IMR-90 (cell line): Measurements from ENCODE around the gene ADCY1. TPM values are rescaled to one million over a fixed set of nuclear protein-coding genes. Genes with fewer than 3 reads are reported as not detected.

Source experiments
- ATAC-seq: fragments of 200-7000 bp; cut with Tn5 transposase; 2 replicates; pipeline ENCODE4 v1.9.1; 2020; ENCODE audit warnings: low read depth, mild to moderate bottlenecking, moderate library complexity
- BruUV-seq: library from RNA; stranded (reverse); fragments of 400-500 nt; replicated peaks from 2 replicates; lab custom pipeline; 2021; lab: Mats Ljungman, UMichigan
- CTCF ChIA-PET: fragments of 300-600 bp; formaldehyde crosslinking; extraction: SDS; loops from one replicate; lab custom pipeline; 2021; ENCODE audit warnings: antibody characterized with exemption; lab: Yijun Ruan, JAX
- POLR2A ChIA-PET: fragments of 300-600 bp; sonication (Branson Sonifier 250); formaldehyde crosslinking; loops from one replicate; lab custom pipeline; 2022; ENCODE audit warnings: antibody characterized with exemption; ENCODE audit not compliant: unreplicated experiment; lab: Charles Lee
- DNase-seq: peaks from one replicate; pipeline ENCODE4 v3.0.0; 2013
- H2AFZ ChIP-seq: replicated peaks from 2 replicates; pipeline ENCODE3; 2013; ENCODE audit warnings: low read length, mild to moderate bottlenecking; ENCODE audit not compliant: poor library complexity
- H2AK5ac ChIP-seq: 2 replicates; pipeline ENCODE4 v1.6.1; 2013; ENCODE audit warnings: low read depth, low read length, inconsistent platforms
- H2AK9ac ChIP-seq: replicated peaks from 2 replicates; pipeline ENCODE3; 2013; ENCODE audit warnings: mild to moderate bottlenecking, low read depth, low read length, moderate library complexity; ENCODE audit not compliant: poor library complexity
- H2BK120ac ChIP-seq: 2 replicates; pipeline ENCODE4 v1.6.1; 2013; ENCODE audit warnings: low read depth, low read length, inconsistent platforms
- H2BK15ac ChIP-seq: 3 replicates; pipeline ENCODE4 v1.6.1; 2013; ENCODE audit warnings: low read depth, low read length, inconsistent platforms
- H2BK20ac ChIP-seq: 2 replicates; pipeline ENCODE4 v1.6.1; 2013; ENCODE audit warnings: low read depth, mild to moderate bottlenecking, inconsistent platforms, low read length, moderate library complexity
- H2BK5ac ChIP-seq: 2 replicates; pipeline ENCODE4 v1.6.1; 2013; ENCODE audit warnings: mild to moderate bottlenecking, low read depth, low read length, inconsistent platforms; ENCODE audit not compliant: poor library complexity, severe bottlenecking
- H3K14ac ChIP-seq: replicated peaks from 2 replicates; pipeline ENCODE4 v1.6.1; 2013; ENCODE audit warnings: low read depth, low read length, inconsistent platforms
- H3K18ac ChIP-seq: 2 replicates; pipeline ENCODE4 v1.6.1; 2013; ENCODE audit warnings: low read depth, low read length, control low read depth
- H3K23ac ChIP-seq: 2 replicates; pipeline ENCODE4 v1.6.1; 2013; ENCODE audit warnings: low read depth, low read length, inconsistent platforms
- H3K27ac ChIP-seq: 2 replicates; pipeline ENCODE4 v1.5.1; 2013; ENCODE audit warnings: mild to moderate bottlenecking, control low read depth, low read length; ENCODE audit not compliant: insufficient read depth
- H3K27me3 ChIP-seq: 2 replicates; pipeline ENCODE4 v1.6.1; 2013; ENCODE audit warnings: low read length; ENCODE audit not compliant: control insufficient read depth, insufficient read depth
- H3K36me3 ChIP-seq: 2 replicates; pipeline ENCODE4 v1.6.1; 2013; ENCODE audit warnings: low read length, mixed read lengths; ENCODE audit not compliant: control insufficient read depth, insufficient read depth
- H3K4ac ChIP-seq: 2 replicates; pipeline ENCODE4 v1.6.1; 2013; ENCODE audit warnings: low read depth, low read length, inconsistent platforms
- H3K4me1 ChIP-seq: 2 replicates; pipeline ENCODE4 v1.6.1; 2013; ENCODE audit warnings: low read length, mixed read lengths; ENCODE audit not compliant: control insufficient read depth, insufficient read depth
- H3K4me2 ChIP-seq: 2 replicates; pipeline ENCODE4 v1.6.1; 2013; ENCODE audit warnings: low read depth, mild to moderate bottlenecking, control low read depth, low read length, moderate library complexity
- H3K4me3 ChIP-seq: 2 replicates; pipeline ENCODE4 v1.5.1; 2013; ENCODE audit warnings: low read depth, mild to moderate bottlenecking, control low read depth, low read length, moderate library complexity; ENCODE audit not compliant: insufficient read depth
- H3K56ac ChIP-seq: 2 replicates; pipeline ENCODE4 v1.6.1; 2013; ENCODE audit warnings: low read length, inconsistent platforms; ENCODE audit not compliant: insufficient read depth; ENCODE audit errors: extremely low read depth
- H3K79me1 ChIP-seq, 2 experiments: 2 replicates each; pipeline ENCODE4 v1.6.1; 2013; ENCODE audit warnings: low read length in 2 of 2, inconsistent platforms in 1 of 2, low read depth in 1 of 2
- H3K9ac ChIP-seq: 2 replicates; pipeline ENCODE4 v1.6.1; 2013; ENCODE audit warnings: low read depth, low read length, control low read depth
- H3K9me1 ChIP-seq: 2 replicates; pipeline ENCODE4 v1.6.1; 2013; ENCODE audit warnings: low read length, inconsistent platforms; ENCODE audit not compliant: insufficient read depth
- H3K9me3 ChIP-seq: 2 replicates; pipeline ENCODE4 v1.6.1; 2013; ENCODE audit warnings: low read length; ENCODE audit not compliant: control insufficient read depth, insufficient read depth
- H4K20me1 ChIP-seq: 2 replicates; pipeline ENCODE4 v1.6.1; 2013; ENCODE audit warnings: low read length, inconsistent platforms; ENCODE audit not compliant: insufficient read depth
- H4K5ac ChIP-seq: 2 replicates; pipeline ENCODE4 v1.6.1; 2013; ENCODE audit warnings: mild to moderate bottlenecking, low read depth, low read length, control low read depth
- H4K8ac ChIP-seq, 2 experiments: 2 replicates each; pipeline ENCODE4 v1.6.1; 2013; ENCODE audit warnings: low read depth in 2 of 2, low read length in 2 of 2, control low read depth in 1 of 2, inconsistent platforms in 1 of 2
- H4K91ac ChIP-seq: 2 replicates; pipeline ENCODE4 v1.6.1; 2013; ENCODE audit warnings: low read depth, low read length, inconsistent platforms; ENCODE audit not compliant: insufficient read depth
- POLR2A ChIP-seq: IDR thresholded peaks from 2 replicates; pipeline ENCODE4 v1.6.1; 2012; ENCODE audit warnings: mild to moderate bottlenecking, low read depth, low read length
- WGBS, 2 experiments: methylation state at CpG; one replicate each; pipeline versions ENCODE4 v1.1.5 to v1.1.7; 2013; ENCODE audit warnings: missing lambda C conversion rate in 2 of 2; ENCODE audit not compliant: insufficient read length in 1 of 2; ENCODE audit errors: extremely low coverage in 2 of 2; 5-methylcytosine and 5-hydroxymethylcytosine counted together
- dilution Hi-C: fragments of 300-500 bp; cut with HindIII; formaldehyde crosslinking; loops from one replicate; pipeline ENCODE4 v1.14.3; 2018; ENCODE audit warnings: low sequenced_read_pairs; ENCODE audit not compliant: unreplicated experiment
- in situ Hi-C: fragments of 300-500 bp; cut with MboI; formaldehyde crosslinking; loops from 3 replicates; pipeline ENCODE4 v1.14.3; 2019; ENCODE audit warnings: low sequenced_read_pairs, inconsistent platforms, mixed read lengths
- intact Hi-C: fragments of 100-400 bp; cut with micrococcal nuclease; formaldehyde crosslinking; loops from 2 replicates; pipeline ENCODE4 v1.10.0; 2022
- polyA plus RNA-seq, 3 experiments: library from polyadenylated mRNA; depleted of rRNA; stranded (reverse); fragments of >200 nt; gene quantifications; 2 replicates each; pipeline ENCODE4 v1.2.3, GENCODE V29; 2012; ENCODE audit warnings: low replicate concordance in 1 of 3
- total RNA-seq: library from RNA; depleted of rRNA; stranded (reverse); fragments of >200 nt; gene quantifications from 2 replicates; pipeline ENCODE4 v1.2.3, GENCODE V29; 2012

ADCY1 gene
- total and polyA plus RNA-seq, 2 of the 4 experiments (the other 2 are of a cell fraction) = 0.18 to 0.24 TPM

- Histone ChIP-seq H2AK9ac (peak overlapping the region; percentile 50), H4K20me1 (no peaks in the 10 kb centered on the region), H3K4ac (no peak overlapping the region), H3K14ac (no peak overlapping the region), H2AFZ (peak overlapping the region; percentile 21), H3K27me3 (peaks cover 21% of the 10 kb centered on the region), H3K79me1 (no peaks in the 10 kb centered on the region), H3K18ac (no peak overlapping the region), H3K9ac (no peak overlapping the region), H2BK120ac (no peak overlapping the region), H2AK5ac (no peak overlapping the region), H3K9me3 (no peaks in the 10 kb centered on the region), H3K23ac (no peak overlapping the region), H3K4me1 (no peaks in the 10 kb centered on the region), H4K91ac (no peak overlapping the region), H3K4me3 (no peak overlapping the region), H2BK15ac (no peak overlapping the region), H3K27ac (no peak overlapping the region), H2BK5ac (no peak overlapping the region), H3K36me3 (no peaks in the 10 kb centered on the region), H2BK20ac (no peak overlapping the region), H3K9me1 (no peaks in the 10 kb centered on the region), H3K56ac (no peak overlapping the region), H3K4me2 (no peak overlapping the region), H4K8ac (no peak overlapping the region), H4K5ac (no peak overlapping the region)
- ChIA-PET CTCF (interaction anchor here (0.6 kb wide), 1 partner anchor 202 kb away, joined by 3 read pairs; no protein-coding TSS in a partner anchor), POLR2A (no interaction called here)
- ATAC-seq (no peak), DNase-seq (no peak)
- dilution Hi-C loops = no loop called here
- BruUV-seq = no TSS peak
- in situ Hi-C loops = loop anchor here (25.0 kb wide), 1 partner anchor 205 kb away; the partner anchor contains the start of gene CCDC201
- intact Hi-C loops = no loop called here
- WGBS, 2 experiments = 73% methylated on average over 5 of the region's 11 CpGs; no CpG with 5 or more reads in 1 of the 2 experiments
- TF ChIP-seq POLR2A = no peak
These were observed 83.1 kb downstream of the ADCY1 start for GRCh38 chr7:45657136-45657889.
